Body of pancreas (tissue), 4 donors: ENCODE results near the gene MAP1S. TPM values are rescaled to one million over a fixed set of nuclear protein-coding genes. Genes with fewer than 3 reads are reported as not detected.
A peak's percentile ranks its signal among the peaks of the same experiment; 100 is the strongest.

Experiments used
- ATAC-seq: fragments of 150-250 bp; one replicate; pipeline ENCODE4 v1.9.1; 2016
- DNase-seq, 4 donors: peaks; one replicate each; pipeline ENCODE4 v3.0.0-alpha.2; 2019
- H3K27ac ChIP-seq, 4 donors: fragments of 200-600 bp; sonication (generic); 1 replicate in 3 of 4; 2 replicates in 1 of 4; pipeline versions ENCODE4 v1.5.1 to v1.6.1; 2016 to 2019; ENCODE audit warnings: mild to moderate bottlenecking in 1 of 4, mixed read lengths in 1 of 4, moderate library complexity in 1 of 4
- H3K27me3 ChIP-seq, 2 donors: fragments of 200-600 bp; sonication (generic); one replicate each; pipeline ENCODE4 v1.6.0; 2016; ENCODE audit warnings: mild to moderate bottlenecking in 1 of 2
- H3K36me3 ChIP-seq, 2 donors: fragments of 200-600 bp; sonication (generic); replicated peaks in 1 of 2; 2 replicates each; pipeline ENCODE4 v1.5.1; 2016; ENCODE audit warnings: low read depth in 2 of 2; ENCODE audit not compliant: insufficient read depth in 1 of 2
- H3K4me1 ChIP-seq: fragments of 200-600 bp; sonication (generic); one replicate; pipeline ENCODE4 v1.6.0; 2016
- H3K4me3 ChIP-seq, 2 donors: fragments of 200-600 bp; sonication (generic); 1 replicate in 1 of 2; 2 replicates in 1 of 2; pipeline ENCODE4 v1.5.1; 2016 to 2019
- H3K9me3 ChIP-seq, 3 donors: fragments of 200-600 bp; sonication (generic); 1 replicate in 2 of 3; 2 replicates in 1 of 3; pipeline ENCODE4 v1.5.1; 2016
- CTCF ChIP-seq, 7 experiments: fragments of 450-650 bp in 4 of 7; fragments of 200-600 bp in 3 of 7; sonication (generic) in 3 of 7; IDR thresholded peaks; one replicate each; pipeline ENCODE4 v1.5.1; 2016 to 2019; ENCODE audit warnings: antibody characterized with exemption in 7 of 7
- POLR2A ChIP-seq, 3 donors: fragments of 450-650 bp; IDR thresholded peaks; one replicate each; pipeline ENCODE4 v1.6.1; 2016; ENCODE audit warnings: antibody characterized with exemption in 3 of 3, mild to moderate bottlenecking in 2 of 3
- WGBS, 2 donors: methylation state at CpG; one replicate each; pipeline ENCODE4 v1.1.5; 2017; 5-methylcytosine and 5-hydroxymethylcytosine counted together
- intact Hi-C: fragments of 100-400 bp; cut with DNase I; formaldehyde crosslinking; loops from one replicate; pipeline ENCODE4 v1.15.1; 2023
- total RNA-seq, 2 donors: library from RNA; depleted of rRNA; stranded (reverse); fragments of >200 nt; gene quantifications; one replicate each; pipeline ENCODE4 v1.1.0, GENCODE V29; 2016

Gene MAP1S
- 10 to 100 TPM; 37.1 to 53.4 TPM for total RNA-seq

GRCh38 chr19:17718947-17719711 is at the start of gene MAP1S:
Gene MAP1S (plus strand): TSS chr19:17719480. CDS start chr19:17719503, 23 bp downstream.
- no peak for TF ChIP-seq CTCF (IDR thresholded peaks at IDR 0.05)
- peak; percentile 49 to 75 (median 67) for TF ChIP-seq POLR2A (IDR thresholded peaks at IDR 0.05)
- ATAC-seq (peak; percentile 63), DNase-seq (peak; percentile 31 to 67 (median 46))
- WGBS, 2 donors = 3 to 13% methylated on average over 7 to 33 of the region's 53 CpGs
- H3K9me3 ChIP-seq = no peaks in the 10 kb centered on the region
- intact Hi-C loops = no loop called here
- peaks cover 0 to under 1% of the 10 kb centered on the region in 2 donors for H3K36me3 ChIP-seq
- peaks cover 31% of the 10 kb centered on the region for H3K4me1 ChIP-seq
- peak within 1 kb of the TSS; percentile 55 to 93 for H3K4me3 ChIP-seq
- H3K27me3 ChIP-seq = no peaks in the 10 kb centered on the region
- H3K27ac ChIP-seq = peak within 1 kb of the TSS; percentile 37 to 72 (median 50)

DNA sequence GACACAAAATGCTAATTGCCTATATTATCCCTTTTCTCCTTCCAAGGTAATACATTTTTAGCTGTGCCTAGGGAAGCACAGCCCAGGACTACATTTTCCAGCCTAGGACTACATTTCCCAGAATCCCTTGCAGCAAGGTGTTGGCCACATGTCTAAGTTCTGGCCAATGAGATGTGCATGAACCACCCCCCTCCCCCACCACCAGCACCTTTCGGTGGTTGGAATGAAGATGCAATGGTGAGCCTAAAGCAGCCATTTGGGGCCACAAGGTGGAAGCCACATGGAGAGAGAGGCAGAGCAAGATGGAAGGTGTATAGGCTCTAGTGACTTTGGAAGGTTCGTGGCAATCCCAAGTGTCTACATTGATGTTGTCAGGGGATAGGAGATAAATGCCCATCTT is 47.4 kb upstream of the MAP1S start:
- no peak for ATAC-seq
- TF ChIP-seq POLR2A (IDR thresholded peaks at IDR 0.05) (no peak), CTCF (IDR thresholded peaks at IDR 0.05) (no peak)
- no peaks in the 10 kb centered on the region for H3K36me3 ChIP-seq
- no peak overlapping the region for H3K4me3 ChIP-seq
- no peaks in the 10 kb centered on the region for H3K4me1 ChIP-seq
- no peaks in the 10 kb centered on the region for H3K9me3 ChIP-seq
- DNase-seq = peak in 1 of 4 donors; percentile 6
- 67 to 93% methylated on average over 2 of the region's 2 CpGs for WGBS, 2 donors
- H3K27ac ChIP-seq = no peak overlapping the region
- no peaks in the 10 kb centered on the region for H3K27me3 ChIP-seq
- intact Hi-C loops = no loop called here

GRCh38 chr19:17673937-17674799 is 45.1 kb upstream of the MAP1S start:
- Histone ChIP-seq H3K36me3 (no peaks in the 10 kb centered on the region), H3K4me3 (no peak overlapping the region), H3K9me3 (no peaks in the 10 kb centered on the region), H3K4me1 (no peaks in the 10 kb centered on the region), H3K27ac (no peak overlapping the region), H3K27me3 (no peaks in the 10 kb centered on the region)
- WGBS, 2 donors = 47 to 70% methylated on average over 8 to 19 of the region's 19 CpGs
- intact Hi-C loops = no loop called here
- ATAC-seq (no peak), DNase-seq (no peak)
- TF ChIP-seq POLR2A (IDR thresholded peaks at IDR 0.05) (no peak), CTCF (IDR thresholded peaks at IDR 0.05) (no peak)

DNA sequence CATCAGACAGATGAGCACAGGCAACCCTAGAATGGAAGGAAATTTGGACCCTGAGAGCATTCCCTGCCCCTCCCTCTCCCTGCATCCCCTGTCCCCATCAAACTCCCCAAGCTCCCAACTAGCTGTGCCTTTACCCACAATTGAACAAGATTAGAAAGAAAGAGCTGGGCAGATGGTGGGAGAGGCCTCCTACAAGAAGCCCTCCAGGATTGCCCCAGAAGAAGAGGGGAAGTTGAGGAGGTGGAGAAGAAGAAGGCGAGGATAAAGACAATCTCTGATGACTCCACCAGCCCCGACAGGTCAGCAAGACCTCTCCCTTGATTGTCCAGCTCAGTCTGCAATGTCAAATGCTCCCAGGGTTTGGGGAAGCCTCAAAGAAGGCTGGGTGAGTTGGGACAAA is 43.0 kb upstream of the MAP1S start:
- Histone ChIP-seq H3K27me3 (peaks cover 0 to 11% of the 10 kb centered on the region in 2 donors), H3K4me3 (no peak overlapping the region), H3K9me3 (no peaks in the 10 kb centered on the region), H3K36me3 (no peaks in the 10 kb centered on the region), H3K4me1 (peaks cover 3% of the 10 kb centered on the region), H3K27ac (no peak overlapping the region)
- TF ChIP-seq CTCF (IDR thresholded peaks at IDR 0.05) (no peak), POLR2A (IDR thresholded peaks at IDR 0.05) (no peak)
- DNase-seq = no peak
- 19 to 23% methylated on average over 2 of the region's 2 CpGs for WGBS, 2 donors
- ATAC-seq = no peak
- intact Hi-C loops = no loop called here
